KBM-7 (cell line): ENCODE measurements around the gene CPLX1.
A peak's percentile ranks its signal among the peaks of the same experiment; 100 is the strongest.

Experiments
- DNase-seq: peaks from one replicate; pipeline ENCODE4 v3.0.0-alpha.2; 2015
- in situ Hi-C: fragments of 300-500 bp; cut with MboI; formaldehyde crosslinking; loops from 2 replicates; pipeline ENCODE4 v1.14.3; 2020; ENCODE audit warnings: low sequenced_read_pairs, low pct_unique_long_range_greater_than_20kb, mixed read lengths

Gene CPLX1

DNA sequence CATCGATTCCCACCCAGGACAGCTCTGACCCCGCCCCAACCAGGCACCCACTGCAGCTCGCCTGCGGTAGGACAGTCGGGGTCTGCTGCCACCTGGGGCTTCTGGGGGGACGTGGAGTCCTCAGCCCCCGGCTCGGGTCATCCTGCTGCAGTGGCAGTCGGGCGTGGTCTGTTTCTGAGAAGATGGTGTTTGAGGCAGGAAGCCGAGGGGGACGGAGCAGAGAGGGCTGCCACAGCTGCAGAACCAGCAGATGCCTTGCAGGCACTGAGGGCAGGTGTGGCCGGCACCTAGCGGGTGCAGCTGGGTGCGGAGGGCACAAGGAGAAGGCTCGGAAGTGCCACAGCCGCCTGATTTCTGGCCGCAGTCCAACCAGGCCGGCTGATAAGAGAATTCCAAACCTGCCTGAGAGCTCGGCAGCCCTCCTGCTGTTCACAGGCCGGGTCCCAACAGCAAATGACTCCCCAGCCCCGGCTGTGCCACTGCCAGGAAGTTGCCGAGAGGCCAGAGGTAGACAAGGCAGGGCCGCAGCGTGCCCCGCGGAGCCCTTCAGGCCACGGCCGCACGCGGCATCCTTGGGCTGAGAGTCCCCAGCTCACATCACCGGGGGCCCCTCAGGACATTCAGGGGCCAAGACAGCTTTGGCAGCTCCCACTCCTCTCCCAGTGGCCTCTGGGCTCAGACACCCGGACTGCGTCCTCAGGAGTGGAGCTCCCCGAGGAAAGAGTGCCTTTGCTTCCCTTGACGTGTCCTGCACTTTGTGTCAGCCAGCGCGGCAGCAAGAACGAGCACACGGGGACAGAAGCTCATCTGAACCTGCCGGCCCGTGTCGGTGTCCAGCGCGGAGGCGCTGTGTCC is 9.4 kb upstream of the CPLX1 start:
- in situ Hi-C loops, result no loop called here
- no peak for DNase-seq

- in situ Hi-C loops, result no loop called here
- DNase-seq, result no peak
Observed at GRCh38 chr4:834368-835147, 8.6 kb upstream of the CPLX1 start.

DNA sequence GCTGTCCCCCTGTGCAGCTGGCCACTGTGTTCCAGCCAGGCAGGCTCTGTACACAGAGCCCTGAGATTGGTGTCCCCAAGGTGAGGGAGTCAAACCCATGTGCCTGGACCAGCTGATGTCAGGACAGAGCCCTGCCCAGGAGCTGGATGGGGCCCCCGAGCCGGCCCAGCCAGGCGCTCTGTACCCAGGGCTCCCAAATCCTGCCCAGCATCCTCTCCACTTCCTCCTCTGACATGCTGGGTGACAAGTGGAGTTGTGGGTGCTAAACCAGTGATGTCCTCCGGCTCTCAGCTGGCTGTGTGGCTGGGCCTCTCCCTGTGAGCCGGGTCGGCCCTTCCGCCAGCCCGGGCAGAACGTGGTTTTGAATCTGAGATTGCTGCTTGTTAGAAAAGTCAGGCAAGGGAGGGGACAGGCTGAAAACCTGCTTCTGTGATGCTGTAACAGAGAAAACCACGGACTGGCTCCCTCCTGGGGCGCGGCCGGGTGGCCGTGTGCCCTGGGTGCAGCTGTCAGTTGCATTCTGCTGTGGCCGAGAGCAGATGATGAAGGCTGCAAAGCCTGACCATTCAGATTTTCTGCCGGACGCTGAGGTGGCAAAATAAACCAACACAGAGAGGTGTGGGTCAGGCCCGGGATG is 7.9 kb upstream of the CPLX1 start:
- in situ Hi-C loops, result no loop called here
- DNase-seq, result no peak

GRCh38 chr4:833156-833555 is 7.2 kb upstream of the CPLX1 start:
- in situ Hi-C loops, result no loop called here
- no peak for DNase-seq

DNA sequence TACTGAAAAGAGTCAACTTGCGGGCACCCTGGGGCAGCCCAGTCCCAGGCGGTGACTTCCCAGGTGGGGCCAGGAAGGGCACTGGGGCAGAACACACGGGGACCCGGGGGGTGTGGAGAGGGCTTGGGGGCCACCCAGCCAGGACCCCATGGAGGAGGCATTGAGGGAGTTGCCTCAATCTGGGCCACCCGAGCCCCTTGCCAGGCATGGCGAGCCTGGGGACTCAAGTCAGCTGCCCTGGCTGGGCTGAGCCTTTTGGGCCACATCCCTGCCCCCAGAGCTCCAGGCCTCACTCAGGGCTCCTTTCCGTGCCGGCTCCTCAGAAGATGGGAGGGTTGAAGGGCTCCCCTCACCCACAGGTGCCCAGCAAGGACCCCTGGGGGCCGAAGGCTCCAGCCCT is 6.6 kb upstream of the CPLX1 start:
- no peak for DNase-seq
- in situ Hi-C loops, result no loop called here

- in situ Hi-C loops, result no loop called here
- DNase-seq, result no peak
Observed at GRCh38 chr4:832108-832507, 6.2 kb upstream of the CPLX1 start.

DNA sequence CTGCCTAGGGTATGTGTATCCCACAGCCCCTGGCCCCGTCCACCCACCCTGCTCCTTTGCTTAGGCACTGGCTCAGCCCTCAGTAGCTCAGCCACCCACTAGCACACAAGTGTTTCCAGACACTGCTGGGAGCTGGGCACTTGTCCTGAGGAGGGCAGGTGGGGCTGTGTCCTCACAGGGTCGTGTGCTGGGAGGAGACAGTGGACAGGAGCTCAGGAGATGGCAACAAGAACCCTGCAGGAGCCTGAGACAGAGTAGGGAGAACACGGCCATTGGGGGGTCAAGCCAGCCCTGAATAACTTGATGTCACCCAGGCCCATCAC is 5.5 kb upstream of the CPLX1 start:
- DNase-seq, result no peak
- in situ Hi-C loops, result no loop called here

GRCh38 chr4:830601-831482 is 4.9 kb upstream of the CPLX1 start:
- in situ Hi-C loops, result no loop called here
- DNase-seq, result no peak

DNA sequence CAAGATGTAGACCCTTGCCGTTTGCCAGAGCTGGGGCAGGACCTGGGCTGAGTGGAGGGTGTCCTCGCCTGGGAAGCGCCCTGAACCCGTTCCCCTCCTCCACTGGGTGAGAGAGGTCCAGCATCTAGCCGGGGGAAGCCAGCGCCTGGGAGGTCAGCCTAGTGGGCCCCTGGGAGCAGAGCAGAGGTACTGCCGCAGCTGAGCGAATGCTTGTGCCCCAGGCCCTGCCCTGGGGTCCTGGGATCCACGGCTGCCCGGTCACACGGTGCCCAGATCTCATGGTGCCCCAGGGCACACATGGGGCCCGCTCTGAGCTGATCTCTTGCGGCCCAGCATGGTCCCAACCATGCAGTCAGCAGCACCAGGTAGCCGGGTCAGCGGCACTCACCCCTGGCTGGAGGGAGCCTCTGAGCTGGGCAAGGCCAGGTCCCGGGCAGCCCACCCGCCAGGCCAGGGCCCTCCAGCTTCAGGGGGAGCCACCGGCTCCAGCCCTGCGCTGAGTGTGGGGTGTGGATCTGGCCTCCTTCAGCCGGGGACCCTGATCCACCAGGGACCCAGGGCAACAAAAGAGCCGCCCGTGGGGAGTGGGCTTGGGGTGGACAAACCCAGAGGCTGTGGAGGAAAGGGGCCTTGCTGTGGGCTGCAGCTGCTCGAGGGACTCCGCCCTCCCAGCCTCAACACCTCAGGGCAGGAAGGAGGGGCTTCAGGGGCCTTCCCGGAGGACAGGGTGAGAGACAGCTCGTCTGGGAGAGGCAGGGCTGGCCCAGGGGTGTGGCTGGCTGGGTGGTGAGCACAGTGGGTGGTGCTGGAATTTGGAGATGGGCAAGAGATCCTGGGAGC is 4.1 kb upstream of the CPLX1 start:
- in situ Hi-C loops, result no loop called here

DNA sequence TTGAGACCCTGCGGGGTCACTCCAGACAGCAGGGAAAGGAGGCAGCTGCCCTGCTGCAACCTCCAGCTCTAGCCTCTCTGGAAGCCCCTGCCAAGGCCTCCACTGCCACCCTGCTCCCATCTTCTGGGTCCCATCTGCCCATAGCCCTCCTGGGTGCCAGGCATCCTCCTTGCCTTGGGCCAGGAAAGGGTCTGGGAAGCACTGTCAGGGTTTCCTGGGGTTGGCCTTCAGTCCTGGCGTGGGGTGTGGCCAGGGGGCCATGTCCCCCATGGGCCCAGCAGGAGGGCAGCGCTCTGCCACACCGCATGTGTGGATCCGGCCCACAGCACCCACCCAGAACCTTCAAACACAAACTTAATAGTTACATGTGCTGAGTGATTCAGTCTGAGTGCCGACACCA is 3.4 kb upstream of the CPLX1 start:
- DNase-seq, result no peak
- in situ Hi-C loops, result no loop called here

More for the DNA sequence above, 4.1 kb upstream of the CPLX1 start:
- no peak for DNase-seq

DNA sequence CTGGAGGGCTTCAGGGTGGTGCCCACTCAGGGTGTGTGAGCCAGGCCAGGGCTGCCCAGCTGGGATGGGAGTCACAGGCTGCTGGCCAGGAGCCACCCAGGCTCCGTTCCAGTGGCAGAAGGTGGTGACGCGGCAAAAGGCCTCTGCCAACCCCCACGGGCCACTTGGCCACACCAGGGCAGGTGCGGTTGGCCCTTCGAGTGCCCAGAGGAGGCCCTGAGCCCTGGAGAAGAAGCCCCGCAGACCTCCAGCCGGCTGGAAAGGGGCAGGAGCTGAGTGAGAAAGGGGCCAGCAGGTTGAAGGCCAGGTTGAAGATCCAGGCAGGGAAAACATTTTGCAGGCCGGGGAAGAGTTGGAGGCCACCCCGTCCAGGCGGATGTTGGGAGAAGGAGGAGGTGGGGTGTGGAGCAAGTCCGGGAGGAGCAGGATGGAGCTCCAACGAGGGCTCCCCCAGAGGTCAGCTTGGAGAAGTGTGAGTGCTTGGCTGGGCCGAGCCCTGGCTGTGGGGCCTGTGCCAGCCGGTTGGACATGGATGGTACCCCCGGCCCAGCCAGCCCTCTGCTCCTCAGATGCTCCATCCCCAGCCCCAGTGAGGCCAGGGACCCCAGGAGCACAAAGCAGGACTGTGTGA is 2.8 kb upstream of the CPLX1 start:
- in situ Hi-C loops, result no loop called here
- DNase-seq, result no peak

DNA sequence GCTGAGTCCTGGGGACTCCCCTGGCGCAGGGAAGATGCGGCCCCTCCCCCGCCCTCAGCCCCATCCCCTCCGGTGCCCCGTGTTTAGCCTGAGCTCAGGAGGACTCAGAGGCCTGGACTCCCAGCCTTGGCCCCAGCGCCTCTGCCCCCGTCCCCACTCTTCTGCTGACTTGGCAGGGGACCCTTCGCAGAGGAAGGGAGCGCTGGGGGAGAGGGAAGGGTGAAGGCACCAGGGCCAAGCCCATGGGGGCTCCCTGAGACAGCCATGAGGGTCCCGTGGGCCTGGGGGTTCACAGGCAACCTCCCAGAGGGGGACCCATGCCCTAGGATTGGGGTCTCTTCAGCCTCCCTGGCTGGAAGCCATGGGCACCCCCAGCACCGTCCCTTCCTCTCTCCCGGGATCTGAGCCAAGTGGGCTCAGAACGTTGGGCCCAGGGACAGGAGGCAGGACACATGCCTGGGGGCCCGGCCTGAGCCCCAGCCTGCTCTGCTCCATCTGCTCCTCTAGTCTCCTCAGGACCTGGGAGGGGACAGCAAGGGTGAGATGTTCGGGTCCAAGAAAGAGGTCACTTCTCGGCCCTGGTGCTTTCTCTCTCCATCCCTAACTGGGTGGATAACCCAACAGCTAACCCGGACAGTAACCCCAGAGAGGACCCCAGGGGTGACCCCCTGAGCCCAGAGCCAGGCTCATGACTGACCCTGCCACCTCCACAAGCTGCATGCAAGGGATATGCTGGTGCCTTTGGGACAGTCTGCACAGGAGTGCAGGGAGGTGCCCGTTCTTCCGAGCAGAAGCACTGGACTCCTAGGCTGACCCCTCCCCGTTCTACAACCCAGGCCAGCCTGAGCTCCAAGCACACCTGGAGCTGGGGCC is 1.5 kb upstream of the CPLX1 start:
- DNase-seq, result no peak

DNA sequence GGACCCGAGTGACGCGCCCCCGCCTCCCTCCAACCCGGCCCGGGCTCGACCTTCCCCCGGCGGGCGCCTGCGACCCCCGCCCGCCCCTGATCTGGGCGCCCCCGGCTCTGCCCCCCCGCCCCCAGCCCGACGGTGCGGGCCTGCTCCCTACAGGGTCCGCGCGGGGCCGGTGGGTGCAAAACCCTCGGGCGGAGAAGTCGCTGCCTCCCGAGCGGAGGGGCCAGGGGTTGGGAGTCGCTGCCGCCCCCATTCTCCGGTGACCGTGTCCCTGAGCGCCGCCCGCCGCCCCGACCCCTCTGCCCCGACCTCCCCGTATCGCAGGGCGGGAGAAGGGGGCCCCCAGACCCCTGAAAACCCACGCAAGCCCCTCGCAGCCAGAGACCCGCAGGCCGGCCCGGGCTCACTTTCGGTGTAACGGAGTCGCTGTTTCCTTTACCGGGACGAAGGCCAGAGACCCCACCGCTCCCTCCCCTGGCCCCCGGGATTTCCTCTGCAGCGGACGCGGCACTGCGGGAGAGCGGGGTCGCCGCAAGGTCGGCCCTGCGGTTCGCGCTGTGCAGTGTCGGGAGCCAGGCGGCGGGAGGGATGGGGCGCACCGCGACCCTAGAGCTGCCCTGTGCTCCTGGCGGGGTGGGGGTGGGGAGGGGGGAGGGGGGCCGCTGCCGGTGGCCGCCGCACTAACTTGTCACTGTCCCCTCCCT is 729 bp upstream of the CPLX1 start:
- no peak for DNase-seq
- in situ Hi-C loops, result no loop called here

More for the DNA sequence above, 1.5 kb upstream of the CPLX1 start:
- in situ Hi-C loops, result no loop called here

GRCh38 chr4:825063-825970 is 612 bp downstream of the CPLX1 start:
- in situ Hi-C loops, result no loop called here
- DNase-seq, result peak; percentile 43

DNA sequence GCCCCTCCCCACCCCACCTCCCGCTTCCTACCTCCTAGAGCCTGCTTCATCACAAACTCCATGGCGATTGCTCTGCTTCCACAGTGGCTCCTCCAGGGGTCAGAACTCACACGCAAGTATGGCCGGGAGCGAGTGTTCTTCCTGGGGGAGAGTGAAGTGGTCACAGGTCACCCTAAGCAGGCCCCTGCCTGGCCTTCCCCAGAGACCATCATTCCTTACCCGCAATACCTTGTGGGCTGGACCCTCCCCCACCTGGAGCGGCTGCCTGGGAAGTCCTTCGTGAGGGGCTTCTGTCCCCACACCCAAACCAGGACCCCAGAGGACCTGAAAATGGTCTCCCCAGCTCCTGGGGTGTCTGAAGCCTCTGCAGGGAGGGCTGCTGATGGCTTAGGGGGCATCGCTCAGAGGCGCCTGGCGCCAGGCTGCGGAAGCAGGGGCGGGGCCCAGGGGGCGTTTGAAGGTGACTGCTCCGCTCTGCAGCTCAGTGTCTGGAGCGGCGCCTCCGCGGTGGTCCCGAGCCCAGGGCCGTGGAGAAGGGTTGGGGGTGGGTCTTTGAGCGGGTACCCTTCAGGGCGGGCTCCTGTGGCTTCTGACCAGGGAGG is 1.4 kb downstream of the CPLX1 start:
- DNase-seq, result no peak
- in situ Hi-C loops, result no loop called here
